ENCODE measurements around the gene SLC7A6OS. TPM values are rescaled to one million over a fixed set of nuclear protein-coding genes. Genes with fewer than 3 reads are reported as not detected.

The SLC7A6OS gene
- total and polyA plus RNA-seq, 2 experiments from 2014 or later, result 16.4 to 17.9 TPM

GRCh38 chr16:68257906-68258800 lies 52.6 kb downstream of the SLC7A6OS start:
- DNase-seq (ENCODE audit: low spot score), result no peak
- Histone ChIP-seq H4K20me1 (replicated peaks; ENCODE audit: insufficient read depth) (no peaks in the 10 kb centered on the region; the same call in 1 of the 2 replicates), H3K27me3 (ENCODE audit: insufficient read depth) (no peaks in the 10 kb centered on the region), H3K4me3 (no peak overlapping the region), H3K27ac (ENCODE audit: low read depth) (no peak overlapping the region), H3K9me2 (ENCODE audit: insufficient read depth) (no peaks in the 10 kb centered on the region), H2AFZ (no peak overlapping the region), H3F3A (replicated peaks; ENCODE audit: low read depth) (0 out of 2 replicates have a peak, but pooled peaks cover 3% of the 10 kb centered on the region), H3K79me2 (replicated peaks; ENCODE audit: insufficient read depth) (no peaks in the 10 kb centered on the region), H3K36me3 (ENCODE audit: insufficient read depth) (no peaks in the 10 kb centered on the region), H3K4me1 (ENCODE audit: insufficient read depth) (no peaks in the 10 kb centered on the region), H3K4me2 (no peak overlapping the region)
- Mint-ChIP-seq H3K4me3 (no peak overlapping the region), H3K27me3 (ENCODE audit: insufficient read depth, low read depth, poor library complexity) (peaks cover 12% of the 10 kb centered on the region), H3K9me3 (no peaks in the 10 kb centered on the region), H3K36me3 (ENCODE audit: low read depth) (no peaks in the 10 kb centered on the region; the same call in 2 of the 3 replicates), H3K27ac (no peak overlapping the region), H3K4me1 (no peaks in the 10 kb centered on the region; the same call in 2 of the 3 replicates)
- ATAC-seq, result no peak
- TF ChIP-seq NANOG (IDR thresholded peaks at IDR 0.05; ENCODE audit: borderline replicate concordance) (no peak), STAT1 (IDR thresholded peaks at IDR 0.05; ENCODE audit: unreplicated experiment) (no peak), EZH2phosphoT487 (IDR thresholded peaks at IDR 0.05; ENCODE audit: unreplicated experiment) (no peak), REST (IDR thresholded peaks at IDR 0.05; ENCODE audit: unreplicated experiment) (no peak), CREB1 (CRISPR knock-in tag; IDR thresholded peaks at IDR 0.05; ENCODE audit: low read depth) (no peak), ZNF331 (CRISPR knock-in tag; IDR thresholded peaks at IDR 0.05; ENCODE audit: low read depth) (no peak), ZNF462 (CRISPR knock-in tag; IDR thresholded peaks at IDR 0.05) (no peak), POLR2AphosphoS5 (IDR thresholded peaks at IDR 0.05; ENCODE audit: low read depth) (no peak)
